ENCODE measurements around the gene RPGRIP1L. TPM values are rescaled to one million over a fixed set of nuclear protein-coding genes. Genes with fewer than 3 reads are reported as not detected.

The RPGRIP1L gene
- total and polyA plus RNA-seq, 9 of the 15 experiments (the other 6 are each of a cell fraction or from before 2014, with no cell fraction given), result 3.2 to 7.7 (median 5.8) TPM

GRCh38 chr16:53743149-53743566 is 39.5 kb upstream of the RPGRIP1L start (continued):
- TF ChIP-seq CTCF (IDR thresholded peaks at IDR 0.05 in 2 of 3, conservative IDR thresholded peaks at IDR 0.05 in 1 of 3; ENCODE audit: insufficient read depth in 2 of 3, low read depth in 1 of 3, low read length in 3 of 3), result peak; percentile 45 to 74 (median 66); a peak in 5 of 6 replicates
- no peak for TF ChIP-seq PML (IDR thresholded peaks at IDR 0.05; ENCODE audit: low read length)
- no peak for TF ChIP-seq ZNF717 (CRISPR knock-in tag; IDR thresholded peaks at IDR 0.05)
- peak in 1 of 2 experiments; percentile 52; a peak in 2 of 4 replicates for TF ChIP-seq RAD21 (CRISPR knock-in tag; conservative IDR thresholded peaks at IDR 0.05 in 1 of 2, IDR thresholded peaks at IDR 0.05 in 1 of 2)
- TF ChIP-seq RFX1 (IDR thresholded peaks at IDR 0.05), result no peak
- TF ChIP-seq HMG20A (CRISPR knock-in tag; conservative IDR thresholded peaks at IDR 0.05), result no peak
- TF ChIP-seq MTA2 (IDR thresholded peaks at IDR 0.05; ENCODE audit: low read depth), result no peak
- TF ChIP-seq HSF4 (CRISPR knock-in tag; IDR thresholded peaks at IDR 0.05; ENCODE audit: borderline replicate concordance), result no peak

- whole genome bisulfite sequencing (ENCODE audit: insufficient coverage, low coverage, missing lambda C conversion rate), result 0% methylated on average over 2 of the region's 2 CpGs
- Histone ChIP-seq H3K4me3 (no peak overlapping the region), H3K27me3 (ENCODE audit: control insufficient read depth in 2 of 2, insufficient read depth in 2 of 2, low read length in 2 of 2) (no peaks in the 10 kb centered on the region), H3K79me2 (ENCODE audit: control insufficient read depth, insufficient read depth, low read length) (no peaks in the 10 kb centered on the region), H3K36me3 (ENCODE audit: control insufficient read depth, insufficient read depth, low read length) (no peaks in the 10 kb centered on the region), H3K9ac (ENCODE audit: insufficient read depth in 1 of 2, low read depth in 2 of 2, low read length in 2 of 2) (no peak overlapping the region), H3K9me1 (ENCODE audit: control insufficient read depth, insufficient read depth, low read length) (no peaks in the 10 kb centered on the region), H3K4me2 (ENCODE audit: insufficient read depth, low read length) (no peak overlapping the region), H3K4me1 (replicated peaks in 1 of 2; ENCODE audit: control insufficient read depth in 2 of 2, insufficient read depth in 2 of 2, low read length in 2 of 2) (peaks cover 0 to 3% of the 10 kb centered on the region in 2 experiments; a peak in 1 of 5 replicates), H2AFZ (ENCODE audit: low read depth, low read length) (no peak overlapping the region), H4K20me1 (replicated peaks; ENCODE audit: control insufficient read depth, insufficient read depth, low read length) (no peaks in the 10 kb centered on the region), H3K27ac (ENCODE audit: extremely low read depth, low read depth, low read length) (no peak overlapping the region), H3K9me3 (replicated peaks; ENCODE audit: control insufficient read depth, insufficient read depth, low read depth, low read length) (no peaks in the 10 kb centered on the region)
- no peak for ATAC-seq
- POLR2A ChIA-PET, result interaction anchor here (0.6 to 0.8 kb wide), 2 partner anchors 463 to 1133 kb away, joined by 3 read pairs; no protein-coding TSS in a partner anchor
- intact Hi-C loops (cut with micrococcal nuclease) (no loop called here), in situ Hi-C loops (cut with MboI) (no loop called here)
- DNase-seq (ENCODE audit: extremely low read depth in 1 of 4, low spot score in 3 of 4), result no peak
- CTCF ChIA-PET (ENCODE audit: low intra/inter-chr PET ratio), result no interaction called here
- FAIRE-seq, result no peak
- BruUV-seq (replicated peaks), result no TSS peak
- TF ChIP-seq, protein P1, sequence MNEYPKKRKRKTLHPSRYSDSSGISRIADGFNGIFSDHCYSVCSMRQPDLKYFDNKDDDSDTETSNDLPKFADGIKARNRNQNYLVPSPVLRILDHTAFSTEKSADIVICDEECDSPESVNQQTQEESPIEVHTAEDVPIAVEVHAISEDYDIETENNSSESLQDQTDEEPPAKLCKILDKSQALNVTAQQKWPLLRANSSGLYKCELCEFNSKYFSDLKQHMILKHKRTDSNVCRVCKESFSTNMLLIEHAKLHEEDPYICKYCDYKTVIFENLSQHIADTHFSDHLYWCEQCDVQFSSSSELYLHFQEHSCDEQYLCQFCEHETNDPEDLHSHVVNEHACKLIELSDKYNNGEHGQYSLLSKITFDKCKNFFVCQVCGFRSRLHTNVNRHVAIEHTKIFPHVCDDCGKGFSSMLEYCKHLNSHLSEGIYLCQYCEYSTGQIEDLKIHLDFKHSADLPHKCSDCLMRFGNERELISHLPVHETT (CRISPR knock-in tag; conservative IDR thresholded peaks at IDR 0.05 in 1 of 2, IDR thresholded peaks at IDR 0.05 in 1 of 2), result no peak
- TF ChIP-seq U2AF1 (optimal IDR thresholded peaks at IDR 0.05; ENCODE audit: low read depth, low read length) (no peak), SREBF2 (CRISPR knock-in tag; IDR thresholded peaks at IDR 0.05) (no peak), ZNF175 (CRISPR knock-in tag; IDR thresholded peaks at IDR 0.05; ENCODE audit: low read depth) (no peak)
Observed at GRCh38 chr16:53741546-53741945, 37.9 kb upstream of the RPGRIP1L start.
